Measurements from ENCODE around the gene ETFB. TPM values are rescaled to one million over a fixed set of nuclear protein-coding genes. Genes with fewer than 3 reads are reported as not detected.
A peak's percentile ranks its signal among the peaks of the same experiment; 100 is the strongest.
"Not testable (repeated sequence)": the region's sequence is repeated elsewhere in the genome, so short reads cannot be mapped to it uniquely, and the experiment has no call there.

ETFB gene
- total and polyA plus RNA-seq, 2 donors from 2014 or later: 76.8 to 620 TPM

DNA sequence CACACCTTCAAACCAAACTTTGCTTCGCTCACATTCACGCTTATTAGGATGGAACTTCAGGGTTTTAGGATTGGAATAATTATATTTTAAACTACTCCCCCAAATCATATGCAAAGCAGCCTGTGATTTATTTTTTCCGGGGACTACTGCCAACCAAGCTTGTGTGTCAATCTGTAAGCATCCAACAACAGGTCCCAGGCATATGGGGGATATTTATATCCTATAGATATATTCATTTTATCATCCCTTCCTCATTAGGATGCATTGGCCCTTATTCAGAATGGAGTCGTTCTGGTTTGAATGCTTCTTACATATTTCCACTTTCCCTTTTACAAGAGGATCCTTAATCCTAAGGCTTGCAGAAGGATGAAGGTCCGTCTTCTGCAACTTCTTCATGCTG, 33.0 kb upstream of the ETFB start:
- Histone ChIP-seq H3K9ac (ENCODE audit: low read length in 3 of 3) (no peak overlapping the region), H3K4me1 (ENCODE audit: control insufficient read depth in 2 of 3, insufficient read depth in 2 of 3, low read depth in 1 of 3, low read length in 3 of 3) (peaks cover 0 to 3% (median 0%) of the 10 kb centered on the region in 3 donors), H3K9me3 (ENCODE audit: control insufficient read depth in 2 of 3, insufficient read depth in 1 of 3, low read length in 3 of 3) (peaks cover 0 to 8% (median 0%) of the 10 kb centered on the region in 3 donors), H3K36me3 (ENCODE audit: control insufficient read depth in 2 of 3, insufficient read depth in 3 of 3, low read length in 3 of 3) (no peaks in the 10 kb centered on the region), H3K27ac (ENCODE audit: low read depth in 2 of 2, low read length in 2 of 2) (no peak overlapping the region), H3K4me3 (ENCODE audit: low read length in 3 of 3) (no peak overlapping the region), H3K27me3 (ENCODE audit: control insufficient read depth, insufficient read depth, low read length) (no peaks in the 10 kb centered on the region)
- TF ChIP-seq CTCF (IDR thresholded peaks at IDR 0.05; ENCODE audit: borderline replicate concordance, extremely low read depth, insufficient read depth): no peak
- DNase-seq (no peak), FAIRE-seq (no peak)
- intact Hi-C loops (cut with DNase I): no loop called here

DNA sequence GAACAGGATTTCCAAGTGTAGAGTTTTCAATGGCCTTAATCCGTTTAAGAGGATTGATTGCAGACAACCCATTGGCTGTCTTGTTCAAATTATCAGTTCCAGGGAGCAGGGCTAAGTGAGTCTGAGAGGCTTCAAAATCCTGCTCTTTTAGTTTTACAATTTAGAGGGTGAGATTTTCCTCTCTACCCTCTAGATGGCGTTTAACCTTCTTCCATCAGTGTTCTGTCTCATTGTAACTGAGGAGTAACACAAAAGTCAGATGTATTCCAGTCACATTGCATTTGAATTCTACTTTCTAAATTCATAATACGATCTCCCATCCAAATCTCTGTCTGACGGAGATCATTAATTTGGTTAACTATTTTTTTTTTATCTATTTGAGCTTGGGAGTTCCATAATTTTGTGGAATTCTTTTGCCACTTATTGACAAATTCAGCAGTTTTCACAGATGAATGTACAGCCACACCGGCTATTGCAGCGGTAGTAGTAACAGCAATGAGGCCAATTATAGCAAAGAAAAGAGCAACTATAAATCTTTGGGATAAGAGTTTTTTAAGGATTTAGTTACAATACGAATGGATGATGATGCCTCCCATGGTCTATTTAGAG, 32.0 kb upstream of the ETFB start:
- intact Hi-C loops (cut with DNase I): no loop called here

GRCh38 chr19:51397453-51397852, 31.3 kb upstream of the ETFB start:
- H3K9ac ChIP-seq (ENCODE audit: low read length in 3 of 3); H3K27me3 ChIP-seq (ENCODE audit: control insufficient read depth, insufficient read depth, low read length); H3K9me3 ChIP-seq (ENCODE audit: control insufficient read depth in 2 of 3, insufficient read depth in 1 of 3, low read length in 3 of 3); H3K4me3 ChIP-seq (ENCODE audit: low read length in 3 of 3); H3K4me1 ChIP-seq (ENCODE audit: control insufficient read depth in 2 of 3, insufficient read depth in 2 of 3, low read depth in 1 of 3, low read length in 3 of 3); H3K36me3 ChIP-seq (ENCODE audit: control insufficient read depth in 2 of 3, insufficient read depth in 3 of 3, low read length in 3 of 3); H3K27ac ChIP-seq (ENCODE audit: low read depth in 2 of 2, low read length in 2 of 2); FAIRE-seq; intact Hi-C loops (cut with DNase I): not testable (repeated sequence)
- DNase-seq: peak in 1 of 5 donors; percentile 41

More for the DNA sequence above, 32.0 kb upstream of the ETFB start:
- Histone ChIP-seq H3K4me3 (ENCODE audit: low read length in 3 of 3) (no peak overlapping the region), H3K36me3 (ENCODE audit: control insufficient read depth in 2 of 3, insufficient read depth in 3 of 3, low read length in 3 of 3) (no peaks in the 10 kb centered on the region), H3K4me1 (ENCODE audit: control insufficient read depth in 2 of 3, insufficient read depth in 2 of 3, low read depth in 1 of 3, low read length in 3 of 3) (peaks cover 0 to 6% (median 5%) of the 10 kb centered on the region in 3 donors), H3K9ac (ENCODE audit: low read length in 3 of 3) (no peak overlapping the region), H3K27me3 (ENCODE audit: control insufficient read depth, insufficient read depth, low read length) (no peaks in the 10 kb centered on the region), H3K27ac (ENCODE audit: low read depth in 2 of 2, low read length in 2 of 2) (no peak overlapping the region), H3K9me3 (ENCODE audit: control insufficient read depth in 2 of 3, insufficient read depth in 1 of 3, low read length in 3 of 3) (peaks cover 0 to 8% (median 0%) of the 10 kb centered on the region in 3 donors)
- FAIRE-seq (no peak), DNase-seq (peak in 2 of 5 donors; percentile 26 to 39)
- TF ChIP-seq CTCF (IDR thresholded peaks at IDR 0.05; ENCODE audit: borderline replicate concordance, extremely low read depth, insufficient read depth): peak; percentile 31

GRCh38 chr19:51396175-51396574, 30.0 kb upstream of the ETFB start:
- peak in 1 of 5 donors; percentile 12 for DNase-seq
- Histone ChIP-seq H3K9me3 (ENCODE audit: control insufficient read depth in 2 of 3, insufficient read depth in 1 of 3, low read length in 3 of 3) (no peaks in the 10 kb centered on the region), H3K27ac (ENCODE audit: low read depth in 2 of 2, low read length in 2 of 2) (no peak overlapping the region), H3K4me3 (ENCODE audit: low read length in 3 of 3) (no peak overlapping the region), H3K4me1 (ENCODE audit: control insufficient read depth in 2 of 3, insufficient read depth in 2 of 3, low read depth in 1 of 3, low read length in 3 of 3) (peaks cover 0 to 6% (median 5%) of the 10 kb centered on the region in 3 donors), H3K9ac (ENCODE audit: low read length in 3 of 3) (no peak overlapping the region), H3K27me3 (ENCODE audit: control insufficient read depth, insufficient read depth, low read length) (no peaks in the 10 kb centered on the region), H3K36me3 (ENCODE audit: control insufficient read depth in 2 of 3, insufficient read depth in 3 of 3, low read length in 3 of 3) (no peaks in the 10 kb centered on the region)
- intact Hi-C loops (cut with DNase I): no loop called here
- FAIRE-seq: no peak
- TF ChIP-seq CTCF (IDR thresholded peaks at IDR 0.05; ENCODE audit: borderline replicate concordance, extremely low read depth, insufficient read depth): no peak
